Natural killer cell (primary cell): Measurements from ENCODE around the gene LCT. TPM values are rescaled to one million over a fixed set of nuclear protein-coding genes. Genes with fewer than 3 reads are reported as not detected.

Source experiments
- ATAC-seq, 3 donors: fragments of 150-1000 bp in 2 of 3; fragments of 200-7000 bp in 1 of 3; cut with Tn5 transposase; 1 replicate in 1 of 3; 2 replicates in 2 of 3; pipeline ENCODE4 v1.10.0; 2021; ENCODE audit warnings: mild to moderate bottlenecking in 2 of 3, moderate library complexity in 2 of 3
- DNase-seq, 2 donors: peaks; one replicate each; pipeline versions ENCODE4 v3.0.0 to v3.0.0-alpha.2; 2013 to 2021; ENCODE audit warnings: mixed read lengths in 1 of 2
- H3K27ac ChIP-seq: one replicate; pipeline ENCODE4 v1.5.1; 2013; ENCODE audit warnings: mild to moderate bottlenecking, low read length
- H3K27me3 ChIP-seq: one replicate; pipeline ENCODE4 v1.6.1; 2013; ENCODE audit warnings: low read length; ENCODE audit not compliant: control insufficient read depth, insufficient read depth
- H3K36me3 ChIP-seq: one replicate; pipeline ENCODE4 v1.6.1; 2013; ENCODE audit warnings: low read length; ENCODE audit not compliant: control insufficient read depth, insufficient read depth
- H3K4me1 ChIP-seq: one replicate; pipeline ENCODE4 v1.6.1; 2013; ENCODE audit warnings: low read length; ENCODE audit not compliant: control insufficient read depth, insufficient read depth
- H3K4me3 ChIP-seq: one replicate; pipeline ENCODE4 v1.5.1; 2013; ENCODE audit warnings: low read length
- H3K9me3 ChIP-seq: one replicate; pipeline ENCODE4 v1.6.1; 2013; ENCODE audit warnings: low read length; ENCODE audit not compliant: control insufficient read depth, insufficient read depth
- H3K27ac Mint-ChIP-seq, 2 donors: one replicate each; pipeline ENCODE4 v1.8.0; 2022; ENCODE audit warnings: mild to moderate bottlenecking in 2 of 2, mixed read lengths in 2 of 2, moderate library complexity in 1 of 2
- H3K27me3 Mint-ChIP-seq, 2 donors: one replicate each; pipeline ENCODE4 v1.8.0; 2022; ENCODE audit warnings: low read depth in 2 of 2, mixed read lengths in 2 of 2
- H3K36me3 Mint-ChIP-seq: one replicate; pipeline ENCODE4 v1.8.0; 2022; ENCODE audit warnings: mixed read lengths
- H3K4me1 Mint-ChIP-seq, 2 donors: one replicate each; pipeline ENCODE4 v1.8.0; 2022; ENCODE audit warnings: mixed read lengths in 2 of 2
- H3K4me3 Mint-ChIP-seq: one replicate; pipeline ENCODE4 v1.8.0; 2022; ENCODE audit warnings: mild to moderate bottlenecking, moderate library complexity, mixed read lengths
- H3K9me3 Mint-ChIP-seq, 2 donors: one replicate each; pipeline ENCODE4 v1.8.0; 2022; ENCODE audit warnings: mixed read lengths in 2 of 2
- WGBS: methylation state at CpG from one replicate; pipeline ENCODE4 v1.1.7; 2013; ENCODE audit warnings: missing lambda C conversion rate; ENCODE audit not compliant: insufficient coverage; 5-methylcytosine and 5-hydroxymethylcytosine counted together
- intact Hi-C: fragments of 100-400 bp; cut with micrococcal nuclease; formaldehyde crosslinking; loops from one replicate; pipeline ENCODE4 v1.14.2; 2022
- total RNA-seq, 4 donors: library from RNA; stranded (reverse); fragments of 120-200 nt in 1 of 4; gene quantifications; one replicate each; pipeline versions ENCODE4 v1.2.3 to v1.2.4, GENCODE V29; 2013 to 2022
- TF ChIP-seq, protein P1 (sequence below): fragments of 200-600 bp; IDR thresholded peaks from one replicate; pipeline ENCODE4 v1.8.0; 2022; ENCODE audit warnings: antibody characterized with exemption

The LCT gene
- total RNA-seq, 3 donors from 2014 or later (not counting 1 experiment from before 2014, with no cell fraction given), result 0.05 TPM; not detected in 2

DNA sequence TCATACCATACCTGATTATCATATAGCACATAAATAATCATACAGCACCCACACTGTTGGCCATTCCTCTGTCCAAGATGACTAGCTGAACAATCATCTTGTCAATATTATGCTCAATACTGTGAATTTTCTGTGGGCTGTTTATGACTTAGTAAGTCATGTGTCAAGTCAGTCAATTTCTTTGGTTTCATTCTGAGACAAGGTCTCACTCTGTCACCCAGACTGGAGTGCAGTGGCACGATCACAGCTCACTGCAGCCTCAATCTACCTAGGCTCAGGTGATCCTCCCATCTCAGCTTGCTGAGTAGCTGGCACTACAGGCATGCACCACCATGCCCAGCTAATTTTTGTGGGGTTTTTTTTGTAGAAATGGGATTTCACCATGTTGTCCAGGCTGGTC, 33.6 kb upstream of the LCT start:
- no peaks in the 10 kb centered on the region for H3K9me3 ChIP-seq
- Mint-ChIP-seq H3K4me1 (peaks cover 14 to 29% of the 10 kb centered on the region in 2 donors), H3K27ac (no peak overlapping the region), H3K9me3 (no peaks in the 10 kb centered on the region), H3K4me3 (no peak overlapping the region), H3K27me3 (no peaks in the 10 kb centered on the region), H3K36me3 (peaks cover 9% of the 10 kb centered on the region)
- DNase-seq, result no peak
- 73% methylated on average over 1 of the region's 1 CpG for WGBS
- H3K27me3 ChIP-seq, result no peaks in the 10 kb centered on the region
- H3K4me1 ChIP-seq, result peaks cover 9% of the 10 kb centered on the region
- intact Hi-C loops, result no loop called here
- no peak overlapping the region for H3K27ac ChIP-seq
- no peak for ATAC-seq
- TF ChIP-seq, protein P1, sequence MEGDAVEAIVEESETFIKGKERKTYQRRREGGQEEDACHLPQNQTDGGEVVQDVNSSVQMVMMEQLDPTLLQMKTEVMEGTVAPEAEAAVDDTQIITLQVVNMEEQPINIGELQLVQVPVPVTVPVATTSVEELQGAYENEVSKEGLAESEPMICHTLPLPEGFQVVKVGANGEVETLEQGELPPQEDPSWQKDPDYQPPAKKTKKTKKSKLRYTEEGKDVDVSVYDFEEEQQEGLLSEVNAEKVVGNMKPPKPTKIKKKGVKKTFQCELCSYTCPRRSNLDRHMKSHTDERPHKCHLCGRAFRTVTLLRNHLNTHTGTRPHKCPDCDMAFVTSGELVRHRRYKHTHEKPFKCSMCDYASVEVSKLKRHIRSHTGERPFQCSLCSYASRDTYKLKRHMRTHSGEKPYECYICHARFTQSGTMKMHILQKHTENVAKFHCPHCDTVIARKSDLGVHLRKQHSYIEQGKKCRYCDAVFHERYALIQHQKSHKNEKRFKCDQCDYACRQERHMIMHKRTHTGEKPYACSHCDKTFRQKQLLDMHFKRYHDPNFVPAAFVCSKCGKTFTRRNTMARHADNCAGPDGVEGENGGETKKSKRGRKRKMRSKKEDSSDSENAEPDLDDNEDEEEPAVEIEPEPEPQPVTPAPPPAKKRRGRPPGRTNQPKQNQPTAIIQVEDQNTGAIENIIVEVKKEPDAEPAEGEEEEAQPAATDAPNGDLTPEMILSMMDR, result no peak
- H3K36me3 ChIP-seq, result peaks cover 40% of the 10 kb centered on the region
- no peak overlapping the region for H3K4me3 ChIP-seq

DNA sequence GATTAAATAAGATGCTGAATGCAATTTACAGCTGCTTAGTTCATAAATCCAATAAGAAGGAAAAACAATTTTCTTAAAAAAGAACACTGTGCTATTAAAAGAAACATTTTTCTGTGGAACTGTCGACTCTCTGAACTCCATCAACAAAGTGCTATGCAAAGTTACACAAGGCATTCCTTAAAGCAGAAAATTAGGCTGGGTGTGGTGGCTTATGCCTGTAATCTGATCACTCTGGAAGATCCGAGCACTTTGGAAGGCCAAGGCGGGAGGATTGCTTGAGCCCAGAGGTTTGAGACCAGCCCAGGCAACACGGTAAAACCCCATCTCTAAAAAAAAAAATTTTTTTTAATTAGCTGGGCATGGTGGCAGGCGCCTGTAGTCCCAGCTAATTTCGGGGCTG, 26.2 kb upstream of the LCT start:
- WGBS, result 95% methylated on average over 6 of the region's 6 CpGs
- no peak overlapping the region for H3K27ac Mint-ChIP-seq
- Histone ChIP-seq H3K9me3 (no peaks in the 10 kb centered on the region), H3K36me3 (peaks cover 54% of the 10 kb centered on the region), H3K27ac (no peak overlapping the region), H3K4me1 (no peaks in the 10 kb centered on the region), H3K27me3 (no peaks in the 10 kb centered on the region), H3K4me3 (no peak overlapping the region)
- ATAC-seq, result no peak
- no peaks in the 10 kb centered on the region for H3K27me3 Mint-ChIP-seq
- TF ChIP-seq, protein P1, result no peak
- H3K4me1 Mint-ChIP-seq, result peaks cover 0 to 5% of the 10 kb centered on the region in 2 donors
- no peaks in the 10 kb centered on the region for H3K9me3 Mint-ChIP-seq
- H3K4me3 Mint-ChIP-seq, result no peak overlapping the region
- intact Hi-C loops, result no loop called here
- no peak for DNase-seq
- H3K36me3 Mint-ChIP-seq, result peaks cover 30% of the 10 kb centered on the region

DNA sequence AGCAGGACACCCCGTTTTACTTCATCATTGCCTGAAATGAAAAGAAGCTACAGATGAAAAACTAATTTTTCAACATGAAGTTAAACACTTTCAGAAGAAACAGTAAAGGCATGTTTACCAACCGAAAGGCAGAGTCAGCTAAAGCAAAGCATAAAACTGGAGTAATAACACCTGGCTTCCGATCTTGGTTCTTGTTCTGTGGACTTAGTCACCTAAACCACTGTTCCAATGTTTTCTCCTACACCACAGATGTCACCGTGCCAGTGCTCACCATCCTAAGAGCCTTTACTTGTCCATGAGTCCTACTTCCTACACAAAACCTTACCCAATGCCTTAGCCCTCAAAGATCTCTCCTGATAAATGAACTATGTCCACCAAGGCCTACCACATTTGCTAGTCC, 25.7 kb upstream of the LCT start:
- Histone ChIP-seq H3K27ac (no peak overlapping the region), H3K27me3 (no peaks in the 10 kb centered on the region), H3K4me3 (no peak overlapping the region), H3K9me3 (no peaks in the 10 kb centered on the region), H3K36me3 (peaks cover 54% of the 10 kb centered on the region), H3K4me1 (no peaks in the 10 kb centered on the region)
- H3K4me1 Mint-ChIP-seq, result peaks cover 0 to under 1% of the 10 kb centered on the region in 2 donors
- intact Hi-C loops, result no loop called here
- WGBS, result 98% methylated on average over 4 of the region's 4 CpGs
- peaks cover 25% of the 10 kb centered on the region for H3K36me3 Mint-ChIP-seq
- no peaks in the 10 kb centered on the region for H3K27me3 Mint-ChIP-seq
- H3K4me3 Mint-ChIP-seq, result no peak overlapping the region
- no peak for ATAC-seq
- TF ChIP-seq, protein P1, result no peak
- DNase-seq, result no peak
- H3K9me3 Mint-ChIP-seq, result no peaks in the 10 kb centered on the region
- H3K27ac Mint-ChIP-seq, result no peak overlapping the region

DNA sequence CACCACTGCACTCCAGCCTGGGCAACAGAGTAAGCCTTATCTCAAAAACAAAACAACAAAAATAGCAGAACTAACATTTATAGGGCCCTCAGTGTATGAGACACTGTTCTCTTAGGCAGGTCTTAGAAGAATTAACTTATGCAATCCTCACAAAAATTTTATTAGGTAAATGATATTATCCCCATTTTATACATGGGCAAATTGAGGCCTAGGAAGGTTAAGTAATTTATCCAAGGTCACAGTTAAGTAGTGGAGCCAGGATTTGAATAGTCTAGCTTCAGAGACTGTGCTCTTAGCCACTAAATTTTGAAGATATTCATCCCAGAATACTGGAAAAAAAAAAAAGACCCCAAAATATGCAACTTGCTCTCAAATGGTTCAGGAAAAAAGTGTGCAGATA, 16.4 kb upstream of the LCT start:
- Histone ChIP-seq H3K4me3 (no peak overlapping the region), H3K9me3 (no peaks in the 10 kb centered on the region), H3K27ac (no peak overlapping the region), H3K27me3 (no peaks in the 10 kb centered on the region), H3K4me1 (no peaks in the 10 kb centered on the region), H3K36me3 (peaks cover 39% of the 10 kb centered on the region)
- H3K4me1 Mint-ChIP-seq, result no peaks in the 10 kb centered on the region
- ATAC-seq (no peak), DNase-seq (no peak)
- H3K9me3 Mint-ChIP-seq, result no peaks in the 10 kb centered on the region
- TF ChIP-seq, protein P1, result no peak
- H3K36me3 Mint-ChIP-seq, result peaks cover 7% of the 10 kb centered on the region
- no peak overlapping the region for H3K27ac Mint-ChIP-seq
- no peaks in the 10 kb centered on the region for H3K27me3 Mint-ChIP-seq
- intact Hi-C loops, result no loop called here
- H3K4me3 Mint-ChIP-seq, result no peak overlapping the region
